ENCODE measurements around the gene TEP1.
A peak's percentile ranks its signal among the peaks of the same experiment; 100 is the strongest.

TEP1 gene

GRCh38 chr14:20412876-20413743 lies at the start of gene TEP1:
Gene TEP1 (minus strand): TSS chr14:20413501. CDS start chr14:20408439, 5,062 bp downstream.
- no peak for DNase-seq (ENCODE audit: low read depth)
- TF ChIP-seq CTCF (IDR thresholded peaks at IDR 0.05; ENCODE audit: control insufficient read depth, insufficient read depth, low read depth, low read length, missing control alignments) = no peak
- peak within 1 kb of the TSS; percentile 100 for H3K4me3 ChIP-seq (ENCODE audit: control insufficient read depth, low read depth, low read length)

GRCh38 chr14:20461225-20462141 lies 48.2 kb upstream of the TEP1 start, which contains the start of gene PIP4P1:
Gene PIP4P1 (minus strand): TSS chr14:20461434. CDS start chr14:20461325, 109 bp downstream.
- H3K4me3 ChIP-seq (ENCODE audit: control insufficient read depth, low read depth, low read length) = peak within 1 kb of the TSS; percentile 59
- DNase-seq (ENCODE audit: low read depth) = peak; percentile 100
- no peak for TF ChIP-seq CTCF (IDR thresholded peaks at IDR 0.05; ENCODE audit: control insufficient read depth, insufficient read depth, low read depth, low read length, missing control alignments)

- no peak for TF ChIP-seq CTCF (IDR thresholded peaks at IDR 0.05; ENCODE audit: control insufficient read depth, insufficient read depth, low read depth, low read length, missing control alignments)
- peak overlapping the region; percentile 59 for H3K4me3 ChIP-seq (ENCODE audit: control insufficient read depth, low read depth, low read length)
- DNase-seq (ENCODE audit: low read depth) = no peak
These were observed 47.3 kb upstream of the TEP1 start for GRCh38 chr14:20460458-20461224.

GRCh38 chr14:20458031-20458789 lies 44.9 kb upstream of the TEP1 start:
- no peak for DNase-seq (ENCODE audit: low read depth)
- no peak overlapping the region for H3K4me3 ChIP-seq (ENCODE audit: control insufficient read depth, low read depth, low read length)
- no peak for TF ChIP-seq CTCF (IDR thresholded peaks at IDR 0.05; ENCODE audit: control insufficient read depth, insufficient read depth, low read depth, low read length, missing control alignments)

GRCh38 chr14:20456971-20457370 lies 43.7 kb upstream of the TEP1 start:
- no peak overlapping the region for H3K4me3 ChIP-seq (ENCODE audit: control insufficient read depth, low read depth, low read length)
- TF ChIP-seq CTCF (IDR thresholded peaks at IDR 0.05; ENCODE audit: control insufficient read depth, insufficient read depth, low read depth, low read length, missing control alignments) = no peak
- no peak for DNase-seq (ENCODE audit: low read depth)

Measured in AG09309 (cell line).